Activated B cell treated with CpG ODN at 0.5 μM for 24 hours (primary cell): ENCODE data around the gene TFAM. TPM values are rescaled to one million over a fixed set of nuclear protein-coding genes. Genes with fewer than 3 reads are reported as not detected.

Source experiments
- ATAC-seq: fragments of 200-7000 bp; cut with Tn5 transposase; one replicate; pipeline ENCODE4 v1.10.0; 2021; ENCODE audit warnings: low read depth, mild to moderate bottlenecking, moderate library complexity
- CTCF ChIA-PET: fragments of 350-600 bp; sonication (Branson Sonifier 250); formaldehyde crosslinking; loops from one replicate; lab custom pipeline; 2021; ENCODE audit warnings: antibody characterized with exemption; lab: Charles Lee
- POLR2A ChIA-PET: fragments of 350-600 bp; sonication (Branson Sonifier 250); formaldehyde crosslinking; loops from one replicate; lab custom pipeline; 2021; ENCODE audit warnings: antibody characterized with exemption; lab: Charles Lee
- DNase-seq: peaks from one replicate; pipeline ENCODE4 v3.0.0; 2022
- H3K27ac Mint-ChIP-seq: one replicate; pipeline ENCODE4 v1.8.0; 2020; ENCODE audit warnings: mixed read lengths
- H3K27me3 Mint-ChIP-seq: one replicate; pipeline ENCODE4 v1.8.0; 2021; ENCODE audit warnings: mixed read lengths
- H3K36me3 Mint-ChIP-seq: one replicate; pipeline ENCODE4 v1.8.0; 2021; ENCODE audit warnings: low read depth, mixed read lengths
- H3K4me1 Mint-ChIP-seq: one replicate; pipeline ENCODE4 v1.8.0; 2021; ENCODE audit warnings: mixed read lengths
- H3K4me3 Mint-ChIP-seq: one replicate; pipeline ENCODE4 v1.8.0; 2020; ENCODE audit warnings: mild to moderate bottlenecking, mixed read lengths
- H3K9me3 Mint-ChIP-seq: one replicate; pipeline ENCODE4 v1.8.0; 2020; ENCODE audit warnings: mixed read lengths
- intact Hi-C: fragments of 100-400 bp; cut with micrococcal nuclease; formaldehyde crosslinking; loops from one replicate; pipeline ENCODE4 v1.15.1; 2024
- total RNA-seq: library from RNA; stranded (reverse); gene quantifications from 2 replicates; pipeline ENCODE4 v1.2.3, GENCODE V29; 2022
- TF ChIP-seq, protein P1 (sequence below): fragments of 200-600 bp; IDR thresholded peaks from one replicate; pipeline ENCODE4 v1.8.0; 2022; ENCODE audit warnings: antibody characterized with exemption, mild to moderate bottlenecking

The TFAM gene
- total RNA-seq, 1 donor from 2014 or later = 60.2 TPM

DNA sequence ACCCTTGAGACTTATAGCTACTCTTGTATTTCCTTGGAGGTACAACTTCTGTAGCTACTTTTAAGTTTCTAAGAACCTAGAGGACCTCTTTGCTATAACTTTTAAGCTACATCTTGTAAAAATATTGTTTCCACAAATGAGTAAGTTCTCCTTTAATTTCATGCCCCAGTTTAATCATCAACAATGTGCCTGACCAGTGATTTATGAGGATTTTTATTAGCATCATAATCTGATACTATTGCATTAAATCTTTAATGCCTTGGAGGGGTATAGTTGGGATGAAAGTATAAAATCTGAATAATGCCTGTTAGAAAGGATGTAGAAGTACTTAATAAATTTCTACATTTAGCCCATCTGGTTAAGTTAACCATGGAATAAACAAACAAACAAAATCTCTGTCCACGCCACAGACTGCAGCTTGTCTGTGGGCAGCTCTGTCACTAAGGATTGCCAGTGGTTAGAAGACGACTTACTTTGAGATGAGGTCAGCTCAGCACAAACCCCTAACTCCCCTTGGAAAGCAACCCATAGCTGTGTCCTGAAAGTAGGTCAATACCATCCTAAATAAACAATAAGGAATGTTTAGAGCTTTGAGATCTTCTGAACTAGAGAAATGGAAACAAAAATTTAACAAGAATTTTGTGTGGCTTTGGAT is 32.1 kb upstream of the TFAM start:
- H3K27ac Mint-ChIP-seq = no peak overlapping the region
- DNase-seq (no peak), ATAC-seq (no peak)
- intact Hi-C loops = no loop called here
- H3K4me1 Mint-ChIP-seq = peaks cover 54% of the 10 kb centered on the region
- ChIA-PET CTCF (no interaction called here), POLR2A (no interaction called here)
- H3K9me3 Mint-ChIP-seq = no peaks in the 10 kb centered on the region
- no peak overlapping the region for H3K4me3 Mint-ChIP-seq
- TF ChIP-seq, protein P1, sequence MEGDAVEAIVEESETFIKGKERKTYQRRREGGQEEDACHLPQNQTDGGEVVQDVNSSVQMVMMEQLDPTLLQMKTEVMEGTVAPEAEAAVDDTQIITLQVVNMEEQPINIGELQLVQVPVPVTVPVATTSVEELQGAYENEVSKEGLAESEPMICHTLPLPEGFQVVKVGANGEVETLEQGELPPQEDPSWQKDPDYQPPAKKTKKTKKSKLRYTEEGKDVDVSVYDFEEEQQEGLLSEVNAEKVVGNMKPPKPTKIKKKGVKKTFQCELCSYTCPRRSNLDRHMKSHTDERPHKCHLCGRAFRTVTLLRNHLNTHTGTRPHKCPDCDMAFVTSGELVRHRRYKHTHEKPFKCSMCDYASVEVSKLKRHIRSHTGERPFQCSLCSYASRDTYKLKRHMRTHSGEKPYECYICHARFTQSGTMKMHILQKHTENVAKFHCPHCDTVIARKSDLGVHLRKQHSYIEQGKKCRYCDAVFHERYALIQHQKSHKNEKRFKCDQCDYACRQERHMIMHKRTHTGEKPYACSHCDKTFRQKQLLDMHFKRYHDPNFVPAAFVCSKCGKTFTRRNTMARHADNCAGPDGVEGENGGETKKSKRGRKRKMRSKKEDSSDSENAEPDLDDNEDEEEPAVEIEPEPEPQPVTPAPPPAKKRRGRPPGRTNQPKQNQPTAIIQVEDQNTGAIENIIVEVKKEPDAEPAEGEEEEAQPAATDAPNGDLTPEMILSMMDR = no peak
- H3K36me3 Mint-ChIP-seq = no peaks in the 10 kb centered on the region
- no peaks in the 10 kb centered on the region for H3K27me3 Mint-ChIP-seq

GRCh38 chr10:58356756-58357155 is 28.5 kb upstream of the TFAM start:
- intact Hi-C loops = no loop called here
- no peak for DNase-seq
- Mint-ChIP-seq H3K4me3 (no peak overlapping the region), H3K27me3 (no peaks in the 10 kb centered on the region), H3K9me3 (no peaks in the 10 kb centered on the region), H3K36me3 (peaks cover 12% of the 10 kb centered on the region), H3K4me1 (peaks cover 40% of the 10 kb centered on the region), H3K27ac (no peak overlapping the region)
- TF ChIP-seq, protein P1 = no peak
- no peak for ATAC-seq
- CTCF ChIA-PET = no interaction called here
- POLR2A ChIA-PET = no interaction called here

DNA sequence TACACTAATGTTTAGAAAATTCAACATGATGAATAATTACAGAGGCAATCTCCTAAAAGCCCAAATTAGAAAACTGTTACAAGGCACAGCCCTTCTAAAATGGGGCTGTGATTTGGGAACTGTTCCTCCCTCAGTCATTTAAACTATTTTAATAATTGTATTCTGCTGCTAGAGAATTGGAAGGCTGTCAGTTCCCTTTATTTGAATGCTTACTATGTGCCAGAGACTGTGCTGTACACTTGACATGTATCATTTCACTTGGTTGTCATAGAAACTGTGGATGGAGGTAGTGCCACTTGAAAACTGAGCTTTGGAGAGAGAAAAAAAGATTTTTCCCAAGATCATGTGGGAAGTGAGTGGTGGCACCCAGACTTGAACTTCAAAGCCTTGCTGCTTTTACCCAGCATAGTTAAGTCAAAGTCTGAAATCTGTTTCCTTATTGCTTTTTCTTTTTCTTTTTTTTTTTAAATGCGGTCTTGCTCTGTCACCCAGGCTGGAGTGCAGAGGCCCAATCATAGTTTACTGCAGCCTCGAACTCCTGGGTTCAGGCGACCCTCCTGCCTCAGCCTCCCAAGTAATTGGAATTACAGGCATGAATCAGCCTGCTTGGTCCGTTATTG is 26.8 kb upstream of the TFAM start:
- H3K27ac Mint-ChIP-seq = no peak overlapping the region
- POLR2A ChIA-PET = interaction anchor here (0.6 to 1.9 kb wide), 4 partner anchors 24 to 252 kb away, joined by 3 to 4 read pairs (median 3); partner anchors contain the start of genes TFAM and UBE2D1
- intact Hi-C loops = no loop called here
- no peak overlapping the region for H3K4me3 Mint-ChIP-seq
- H3K4me1 Mint-ChIP-seq = peaks cover 25% of the 10 kb centered on the region
- TF ChIP-seq, protein P1 = no peak
- peaks cover 18% of the 10 kb centered on the region for H3K36me3 Mint-ChIP-seq
- CTCF ChIA-PET = interaction anchor here (0.9 kb wide), 1 partner anchor 13 kb away, joined by 4 read pairs; no protein-coding TSS in a partner anchor
- DNase-seq (no peak), ATAC-seq (no peak)
- H3K9me3 Mint-ChIP-seq = no peaks in the 10 kb centered on the region
- H3K27me3 Mint-ChIP-seq = no peaks in the 10 kb centered on the region

DNA sequence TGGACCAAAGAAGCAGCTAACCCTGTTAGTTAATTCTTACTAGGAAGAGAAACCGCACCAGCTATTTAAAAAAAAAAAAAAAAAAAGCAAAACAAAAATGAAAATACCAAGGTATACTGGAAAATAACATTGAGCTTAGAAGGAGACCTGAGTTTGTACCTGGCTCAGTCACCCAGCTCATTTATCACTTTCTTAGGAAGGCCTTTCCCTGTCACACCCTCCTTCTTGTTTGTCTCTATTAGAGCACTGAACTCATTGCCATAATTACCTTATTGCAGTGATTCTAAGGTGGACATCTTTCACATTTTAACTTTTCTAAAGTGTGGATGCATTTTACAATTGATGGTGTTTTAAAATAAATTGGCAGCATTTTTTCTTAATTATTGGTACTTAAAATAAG is 26.3 kb upstream of the TFAM start:
- CTCF ChIA-PET = interaction anchor here (0.9 kb wide), 1 partner anchor 13 kb away, joined by 4 read pairs; no protein-coding TSS in a partner anchor
- H3K9me3 Mint-ChIP-seq = no peaks in the 10 kb centered on the region
- H3K27me3 Mint-ChIP-seq = no peaks in the 10 kb centered on the region
- H3K4me1 Mint-ChIP-seq = peaks cover 25% of the 10 kb centered on the region
- TF ChIP-seq, protein P1 = no peak
- H3K4me3 Mint-ChIP-seq = no peak overlapping the region
- H3K36me3 Mint-ChIP-seq = peaks cover 23% of the 10 kb centered on the region
- ATAC-seq (no peak), DNase-seq (no peak)
- H3K27ac Mint-ChIP-seq = no peak overlapping the region
- intact Hi-C loops = no loop called here
- POLR2A ChIA-PET = interaction anchor here (0.6 to 1.9 kb wide), 3 partner anchors 24 to 253 kb away, joined by 3 to 4 read pairs (median 3); partner anchors contain the start of gene UBE2D1

DNA sequence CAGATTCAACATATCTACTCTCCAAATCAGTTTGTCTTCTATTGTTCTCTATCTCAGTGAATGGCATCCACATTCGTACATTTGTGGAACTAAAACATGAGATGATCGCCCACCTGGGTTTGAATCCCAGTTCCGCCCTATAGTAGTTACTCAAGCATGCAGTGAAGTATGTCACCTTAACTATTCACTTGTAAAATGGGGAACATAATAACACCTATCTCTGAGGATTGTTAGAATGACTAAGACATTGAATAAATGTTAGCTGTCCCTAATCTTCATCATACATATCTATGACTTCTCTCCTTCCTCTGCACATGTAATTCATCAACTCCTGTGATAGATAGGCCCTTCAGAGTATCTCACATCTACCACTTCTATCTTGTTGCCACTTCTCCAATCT is 25.7 kb upstream of the TFAM start:
- no peaks in the 10 kb centered on the region for H3K9me3 Mint-ChIP-seq
- no peak overlapping the region for H3K4me3 Mint-ChIP-seq
- intact Hi-C loops = no loop called here
- CTCF ChIA-PET = interaction anchor here (1.2 kb wide), 1 partner anchor 20 kb away, joined by 3 read pairs; no protein-coding TSS in a partner anchor
- POLR2A ChIA-PET = interaction anchor here (1.9 kb wide), 1 partner anchor 25 kb away, joined by 4 read pairs; no protein-coding TSS in a partner anchor
- DNase-seq (no peak), ATAC-seq (peak; percentile 21)
- no peaks in the 10 kb centered on the region for H3K27me3 Mint-ChIP-seq
- H3K4me1 Mint-ChIP-seq = peaks cover 25% of the 10 kb centered on the region
- H3K36me3 Mint-ChIP-seq = peaks cover 28% of the 10 kb centered on the region
- H3K27ac Mint-ChIP-seq = peak overlapping the region; percentile 3
- TF ChIP-seq, protein P1 = no peak
